ENCODE data around the gene CHST11. TPM values are rescaled to one million over a fixed set of nuclear protein-coding genes. Genes with fewer than 3 reads are reported as not detected.

The CHST11 gene
- total RNA-seq, 1 experiment from 2014 or later: 6.7 TPM

DNA sequence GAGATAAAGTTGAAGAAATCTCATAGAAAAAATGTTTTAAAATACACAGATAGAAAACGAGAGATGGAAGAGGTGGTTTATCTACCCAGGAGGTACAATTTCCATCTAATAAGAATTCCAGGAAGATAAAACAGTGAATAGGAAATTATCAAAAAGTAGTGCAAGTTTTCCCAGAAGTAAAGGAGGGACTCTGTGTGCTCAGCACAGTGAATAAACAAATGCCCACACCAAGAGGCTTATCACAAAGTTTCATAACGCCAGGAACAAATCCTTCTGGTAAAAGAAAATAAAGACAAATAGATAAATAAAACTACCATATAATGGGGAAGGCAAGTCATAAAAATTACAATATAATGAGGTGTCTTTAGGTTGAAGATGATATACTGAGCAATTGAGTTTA lies 322.4 kb downstream of the CHST11 start:
- Histone ChIP-seq H3K23me2 (ENCODE audit: insufficient read length, low read depth, low read length, poor library complexity, severe bottlenecking) (no peaks in the 10 kb centered on the region), H3K27me3 (ENCODE audit: insufficient read depth, low read length) (no peaks in the 10 kb centered on the region), H2AFZ (ENCODE audit: low read length) (no peak overlapping the region), H3T11ph (ENCODE audit: low read length) (no peak overlapping the region), H3K18ac (ENCODE audit: insufficient read length, low read depth, low read length) (no peak overlapping the region), H2BK20ac (ENCODE audit: low read depth, low read length, poor library complexity, severe bottlenecking) (no peak overlapping the region), H2BK15ac (ENCODE audit: low read depth, low read length) (no peak overlapping the region), H2BK5ac (ENCODE audit: insufficient read length, low read length) (no peak overlapping the region), H3K79me1 (ENCODE audit: insufficient read depth, low read depth, low read length, poor library complexity, severe bottlenecking) (no peaks in the 10 kb centered on the region), H3K23ac (ENCODE audit: insufficient read length, low read depth, low read length) (no peak overlapping the region), H3K4ac (ENCODE audit: low read depth, low read length) (no peak overlapping the region), H4K91ac (ENCODE audit: insufficient read length, low read depth, low read length) (no peak overlapping the region), H4K5ac (ENCODE audit: insufficient read length, low read depth, low read length) (no peak overlapping the region), H3K14ac (ENCODE audit: insufficient read depth, low read length) (no peak overlapping the region), H2AK5ac (ENCODE audit: insufficient read length, low read length) (no peak overlapping the region), H4K20me1 (ENCODE audit: control insufficient read depth, insufficient read depth, insufficient read length) (no peaks in the 10 kb centered on the region), H3K4me1 (ENCODE audit: insufficient read depth, low read length) (no peaks in the 10 kb centered on the region), H3K9ac (ENCODE audit: extremely low read depth, insufficient read length, low read length) (no peak overlapping the region), H3K9me3 (ENCODE audit: control insufficient read depth, low read depth, low read length) (no peaks in the 10 kb centered on the region), H3K79me2 (ENCODE audit: insufficient read depth, low read length) (no peaks in the 10 kb centered on the region), H3K56ac (ENCODE audit: insufficient read length, low read depth, low read length) (no peak overlapping the region), H2BK120ac (ENCODE audit: low read depth, low read length, poor library complexity, severe bottlenecking) (no peak overlapping the region), H2BK12ac (ENCODE audit: insufficient read length, low read depth, low read length) (no peak overlapping the region), H3K4me2 (ENCODE audit: insufficient read depth, insufficient read length, low read length) (no peak overlapping the region), H3K27ac (ENCODE audit: insufficient read length, low read depth, low read length) (no peak overlapping the region), H4K8ac (replicated peaks; ENCODE audit: insufficient read length, low read depth, low read length) (no peak overlapping the region)
- Mint-ChIP-seq H3K36me3 (ENCODE audit: insufficient read depth in 1 of 3, low read depth in 3 of 3) (peaks cover 0 to 5% (median 4%) of the 10 kb centered on the region in 3 experiments; a peak in 5 of 7 replicates), H3K4me3 (no peak overlapping the region), H3K27ac (no peak overlapping the region), H3K4me1 (no peaks in the 10 kb centered on the region), H3K27me3 (ENCODE audit: low read depth) (no peaks in the 10 kb centered on the region; the same call in none of the 2 replicates), H3K9me3 (peaks cover 8% of the 10 kb centered on the region in 2 experiments)
- WGBS (ENCODE audit: extremely low coverage, insufficient read length, low lambda C conversion rate): no CpG with 5 or more reads among the region's 2 CpGs
- TF ChIP-seq, protein P1, sequence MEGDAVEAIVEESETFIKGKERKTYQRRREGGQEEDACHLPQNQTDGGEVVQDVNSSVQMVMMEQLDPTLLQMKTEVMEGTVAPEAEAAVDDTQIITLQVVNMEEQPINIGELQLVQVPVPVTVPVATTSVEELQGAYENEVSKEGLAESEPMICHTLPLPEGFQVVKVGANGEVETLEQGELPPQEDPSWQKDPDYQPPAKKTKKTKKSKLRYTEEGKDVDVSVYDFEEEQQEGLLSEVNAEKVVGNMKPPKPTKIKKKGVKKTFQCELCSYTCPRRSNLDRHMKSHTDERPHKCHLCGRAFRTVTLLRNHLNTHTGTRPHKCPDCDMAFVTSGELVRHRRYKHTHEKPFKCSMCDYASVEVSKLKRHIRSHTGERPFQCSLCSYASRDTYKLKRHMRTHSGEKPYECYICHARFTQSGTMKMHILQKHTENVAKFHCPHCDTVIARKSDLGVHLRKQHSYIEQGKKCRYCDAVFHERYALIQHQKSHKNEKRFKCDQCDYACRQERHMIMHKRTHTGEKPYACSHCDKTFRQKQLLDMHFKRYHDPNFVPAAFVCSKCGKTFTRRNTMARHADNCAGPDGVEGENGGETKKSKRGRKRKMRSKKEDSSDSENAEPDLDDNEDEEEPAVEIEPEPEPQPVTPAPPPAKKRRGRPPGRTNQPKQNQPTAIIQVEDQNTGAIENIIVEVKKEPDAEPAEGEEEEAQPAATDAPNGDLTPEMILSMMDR (conservative IDR thresholded peaks at IDR 0.05): no peak
- DNase-seq: no peak
